Keratinocyte (primary cell): ENCODE data around the gene RFX8.
"Not testable (repeated sequence)": the region's sequence is repeated elsewhere in the genome, so short reads cannot be mapped to it uniquely, and the experiment has no call there.

Source experiments
- EZH2 ChIP-seq: IDR thresholded peaks from one replicate; pipeline ENCODE4 v1.6.1; 2012; ENCODE audit warnings: inconsistent platforms, mild to moderate bottlenecking, low read length, moderate library complexity
- TF ChIP-seq, protein P1 (sequence below), 3 experiments: IDR thresholded peaks in 1 of 3; conservative IDR thresholded peaks in 1 of 3; optimal IDR thresholded peaks in 1 of 3; 2 replicates in 2 of 3; 3 replicates in 1 of 3; pipeline versions ENCODE3 to v1.5.1; 2011; ENCODE audit warnings: low read length in 3 of 3, mild to moderate bottlenecking in 3 of 3, moderate library complexity in 2 of 3, control low read depth in 1 of 3, inconsistent platforms in 1 of 3; ENCODE audit not compliant: insufficient read depth in 2 of 3; ENCODE audit errors: extremely low read depth in 1 of 3

DNA sequence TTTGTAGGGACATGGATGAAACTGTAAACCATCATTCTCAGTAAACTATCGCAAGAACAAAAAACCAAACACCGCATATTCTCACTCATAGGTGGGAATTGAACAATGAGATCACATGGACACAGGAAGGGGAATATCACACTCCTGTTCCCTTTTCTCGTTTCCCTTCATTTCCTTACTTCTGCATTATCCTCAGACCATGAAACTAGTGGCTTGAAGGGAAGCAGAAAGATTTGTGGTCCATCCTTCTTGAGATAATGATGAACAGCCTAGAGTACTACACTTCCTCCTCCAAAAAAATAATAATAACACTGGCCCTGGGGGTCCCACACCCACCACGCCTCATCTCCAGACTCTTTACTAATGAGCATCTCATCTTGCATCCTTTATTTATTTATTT lies 30.4 kb upstream of the RFX8 start:
- TF ChIP-seq, protein P1, sequence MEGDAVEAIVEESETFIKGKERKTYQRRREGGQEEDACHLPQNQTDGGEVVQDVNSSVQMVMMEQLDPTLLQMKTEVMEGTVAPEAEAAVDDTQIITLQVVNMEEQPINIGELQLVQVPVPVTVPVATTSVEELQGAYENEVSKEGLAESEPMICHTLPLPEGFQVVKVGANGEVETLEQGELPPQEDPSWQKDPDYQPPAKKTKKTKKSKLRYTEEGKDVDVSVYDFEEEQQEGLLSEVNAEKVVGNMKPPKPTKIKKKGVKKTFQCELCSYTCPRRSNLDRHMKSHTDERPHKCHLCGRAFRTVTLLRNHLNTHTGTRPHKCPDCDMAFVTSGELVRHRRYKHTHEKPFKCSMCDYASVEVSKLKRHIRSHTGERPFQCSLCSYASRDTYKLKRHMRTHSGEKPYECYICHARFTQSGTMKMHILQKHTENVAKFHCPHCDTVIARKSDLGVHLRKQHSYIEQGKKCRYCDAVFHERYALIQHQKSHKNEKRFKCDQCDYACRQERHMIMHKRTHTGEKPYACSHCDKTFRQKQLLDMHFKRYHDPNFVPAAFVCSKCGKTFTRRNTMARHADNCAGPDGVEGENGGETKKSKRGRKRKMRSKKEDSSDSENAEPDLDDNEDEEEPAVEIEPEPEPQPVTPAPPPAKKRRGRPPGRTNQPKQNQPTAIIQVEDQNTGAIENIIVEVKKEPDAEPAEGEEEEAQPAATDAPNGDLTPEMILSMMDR (optimal IDR thresholded peaks at IDR 0.05 in 1 of 3, IDR thresholded peaks at IDR 0.05 in 1 of 3, conservative IDR thresholded peaks at IDR 0.05 in 1 of 3; ENCODE audit: extremely low read depth in 1 of 3, insufficient read depth in 2 of 3, low read length in 3 of 3) = not testable (repeated sequence)
- TF ChIP-seq EZH2 = not testable (repeated sequence)
